ENCODE measurements around the gene XPO5. TPM values are rescaled to one million over a fixed set of nuclear protein-coding genes. Genes with fewer than 3 reads are reported as not detected.

Gene XPO5
- total and polyA plus RNA-seq, 7 donors, result 12.3 to 40.1 (median 19.2) TPM

DNA sequence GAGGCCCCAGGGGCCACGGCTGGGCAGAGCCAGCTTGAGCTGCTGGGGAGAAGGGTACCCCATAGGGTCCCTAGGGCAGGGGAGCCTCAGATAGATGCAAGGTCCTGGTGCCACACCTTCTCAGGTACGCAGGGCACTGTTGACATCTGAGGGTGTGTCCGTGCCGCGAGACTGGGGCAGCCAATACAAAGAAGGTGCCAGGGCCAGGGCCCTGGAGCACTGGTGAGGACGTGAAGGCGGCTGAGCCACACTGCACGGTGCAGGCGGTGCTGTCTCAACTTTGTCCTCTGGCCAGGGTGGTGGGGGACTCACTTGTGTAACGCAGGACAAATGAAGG, 65.0 kb downstream of the XPO5 start:
- Histone ChIP-seq H3K27ac (peak overlapping the region; percentile 30), H3K4me3 (peak overlapping the region; percentile 87), H3K9me3 (no peaks in the 10 kb centered on the region), H3K36me3 (ENCODE audit: insufficient read depth in 1 of 2, low read depth in 1 of 2) (peaks cover 10 to 57% of the 10 kb centered on the region in 2 donors), H3K27me3 (ENCODE audit: insufficient read depth in 3 of 3, low read length in 2 of 3) (peaks cover 0 to 9% (median 0%) of the 10 kb centered on the region in 3 donors), H3K4me1 (peaks cover 25% of the 10 kb centered on the region)
- TF ChIP-seq, protein P1, sequence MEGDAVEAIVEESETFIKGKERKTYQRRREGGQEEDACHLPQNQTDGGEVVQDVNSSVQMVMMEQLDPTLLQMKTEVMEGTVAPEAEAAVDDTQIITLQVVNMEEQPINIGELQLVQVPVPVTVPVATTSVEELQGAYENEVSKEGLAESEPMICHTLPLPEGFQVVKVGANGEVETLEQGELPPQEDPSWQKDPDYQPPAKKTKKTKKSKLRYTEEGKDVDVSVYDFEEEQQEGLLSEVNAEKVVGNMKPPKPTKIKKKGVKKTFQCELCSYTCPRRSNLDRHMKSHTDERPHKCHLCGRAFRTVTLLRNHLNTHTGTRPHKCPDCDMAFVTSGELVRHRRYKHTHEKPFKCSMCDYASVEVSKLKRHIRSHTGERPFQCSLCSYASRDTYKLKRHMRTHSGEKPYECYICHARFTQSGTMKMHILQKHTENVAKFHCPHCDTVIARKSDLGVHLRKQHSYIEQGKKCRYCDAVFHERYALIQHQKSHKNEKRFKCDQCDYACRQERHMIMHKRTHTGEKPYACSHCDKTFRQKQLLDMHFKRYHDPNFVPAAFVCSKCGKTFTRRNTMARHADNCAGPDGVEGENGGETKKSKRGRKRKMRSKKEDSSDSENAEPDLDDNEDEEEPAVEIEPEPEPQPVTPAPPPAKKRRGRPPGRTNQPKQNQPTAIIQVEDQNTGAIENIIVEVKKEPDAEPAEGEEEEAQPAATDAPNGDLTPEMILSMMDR (IDR thresholded peaks at IDR 0.05), result no peak
- ATAC-seq (peak in 2 of 4 donors; percentile 0 to 4), DNase-seq (no peak)
- 62 to 83% (median 72%) methylated on average over 10 of the region's 10 CpGs for WGBS, 3 donors
- intact Hi-C loops (cut with DNase I), result loop anchor here in 1 of 2 donors (10.0 kb wide), 1 partner anchor 616 kb away; a partner anchor contains a TSS

DNA sequence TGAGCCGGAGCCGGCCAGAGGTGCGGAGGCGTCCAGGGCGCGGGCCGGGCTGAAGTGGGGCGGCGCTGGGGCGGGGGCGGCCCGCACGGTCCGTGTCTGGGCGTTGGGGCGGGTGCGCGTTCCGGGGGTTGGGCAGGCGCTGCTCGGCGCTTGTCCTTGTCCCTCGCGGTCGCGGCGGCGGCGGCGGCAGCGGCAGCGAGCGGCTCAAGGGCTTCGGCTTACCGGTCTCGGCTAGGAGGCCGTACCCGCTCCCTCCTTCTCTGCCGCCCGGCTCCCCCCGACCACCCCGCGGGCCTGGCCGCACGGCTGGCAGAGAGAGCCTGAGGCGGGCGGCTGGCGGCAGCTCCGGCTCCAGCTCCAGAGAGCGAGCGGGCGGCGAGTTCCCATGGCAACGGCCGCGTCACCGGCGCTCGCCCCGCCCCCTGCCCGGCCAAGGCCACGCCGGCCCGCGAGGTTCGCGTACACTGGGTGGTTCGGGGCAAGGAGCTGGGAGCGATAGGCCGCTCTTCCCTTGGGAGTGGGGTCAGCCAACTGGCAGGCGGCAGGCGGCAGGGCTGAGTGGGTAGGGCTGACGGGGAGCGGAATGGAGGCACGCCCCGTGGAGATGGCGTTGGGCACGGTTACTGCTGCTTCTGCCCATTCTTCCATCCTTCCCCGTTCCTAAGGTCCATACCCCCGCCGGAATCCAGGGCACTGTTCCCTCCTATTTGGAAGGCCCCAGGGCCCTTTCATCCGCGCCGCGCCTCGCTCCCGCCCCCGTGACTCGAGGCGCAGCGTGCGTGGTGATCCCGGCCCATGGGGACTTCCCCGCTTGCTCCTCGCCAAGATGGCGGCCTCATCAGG, 65.6 kb downstream of the XPO5 start, which contains the start of gene LRRC73:
Gene LRRC73 (minus strand): TSS at position 363 of the 843 bp plus-strand sequence. CDS start 561 bp downstream, outside the sequence.
- Histone ChIP-seq H3K36me3 (ENCODE audit: insufficient read depth in 1 of 2, low read depth in 1 of 2) (peaks cover 10 to 57% of the 10 kb centered on the region in 2 donors), H3K9me3 (no peaks in the 10 kb centered on the region)
- WGBS, 3 donors, result 4 to 5% (median 5%) methylated on average over 61 to 96 of the region's 96 CpGs

DNA sequence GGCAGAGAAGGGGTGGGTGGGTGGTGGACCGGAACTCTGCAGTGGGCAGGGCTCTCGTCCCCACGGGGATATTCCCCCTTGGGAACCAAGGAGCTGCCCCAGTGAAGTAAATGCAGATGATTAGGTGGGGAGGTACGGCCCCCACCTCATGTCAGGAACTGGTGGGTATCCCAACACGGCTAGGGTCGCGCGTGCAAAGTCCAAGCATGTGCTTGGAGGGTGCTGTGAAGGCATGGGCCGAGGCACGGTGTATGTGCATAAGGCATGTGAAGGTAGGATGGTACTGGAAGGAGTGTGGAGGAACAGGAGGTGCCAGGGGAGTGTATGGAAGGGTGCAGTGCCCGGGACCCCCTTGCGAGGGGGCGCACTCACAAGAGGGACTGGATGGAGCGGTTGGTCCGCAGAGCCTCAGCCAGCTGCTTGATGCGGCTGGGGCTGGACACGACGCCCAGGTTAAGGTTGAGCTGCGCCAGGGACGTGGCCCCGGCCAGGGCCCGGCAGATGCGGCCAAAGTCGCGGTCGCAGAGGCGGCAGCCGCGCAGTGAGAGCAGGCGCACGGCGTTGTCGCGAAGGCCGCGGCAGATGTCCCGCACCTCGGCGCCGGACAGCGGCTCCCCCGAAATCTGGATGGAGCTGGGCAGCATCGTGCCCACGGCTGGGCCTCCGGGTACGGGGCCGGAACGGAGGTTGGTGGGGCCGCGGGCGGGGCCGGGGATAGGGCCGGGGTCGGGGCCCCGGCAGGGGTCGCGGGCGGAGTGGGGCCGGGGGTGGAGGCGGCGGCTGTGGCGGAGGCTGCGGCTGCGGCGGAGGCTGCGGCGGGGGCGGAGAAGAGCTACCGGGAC, 66.5 kb downstream of the XPO5 start:
- H3K36me3 ChIP-seq (ENCODE audit: insufficient read depth in 1 of 2, low read depth in 1 of 2), result peaks cover 10 to 57% of the 10 kb centered on the region in 2 donors
- TF ChIP-seq, protein P1 (IDR thresholded peaks at IDR 0.05), result no peak
- H3K4me1 ChIP-seq, result peaks cover 12% of the 10 kb centered on the region
- peak overlapping the region; percentile 87 for H3K4me3 ChIP-seq
- no peak overlapping the region for H3K27ac ChIP-seq
- 7 to 14% (median 8%) methylated on average over 37 to 69 of the region's 69 CpGs for WGBS, 3 donors
- intact Hi-C loops (cut with DNase I), result no loop called here
- H3K9me3 ChIP-seq, result no peaks in the 10 kb centered on the region
- H3K27me3 ChIP-seq (ENCODE audit: insufficient read depth in 3 of 3, low read length in 2 of 3), result peaks cover 0 to 9% (median 0%) of the 10 kb centered on the region in 3 donors
- DNase-seq (peak in 1 of 2 donors; percentile 54), ATAC-seq (no peak)

More for the DNA sequence above, 65.6 kb downstream of the XPO5 start, which contains the start of gene LRRC73:
- Histone ChIP-seq H3K27me3 (ENCODE audit: insufficient read depth in 3 of 3, low read length in 2 of 3) (peaks cover 0 to 9% (median 0%) of the 10 kb centered on the region in 3 donors), H3K27ac (peak within 1 kb of the TSS; percentile 30), H3K4me1 (peaks cover 20% of the 10 kb centered on the region), H3K4me3 (peak within 1 kb of the TSS; percentile 87)
- intact Hi-C loops (cut with DNase I), result loop anchor here in 1 of 2 donors (10.0 kb wide), 1 partner anchor 615 kb away; a partner anchor contains a TSS
- ATAC-seq, result peak; percentile 81 to 90 (median 84)
- TF ChIP-seq, protein P1 (IDR thresholded peaks at IDR 0.05), result no peak
- peak; percentile 90 to 93 for DNase-seq

DNA sequence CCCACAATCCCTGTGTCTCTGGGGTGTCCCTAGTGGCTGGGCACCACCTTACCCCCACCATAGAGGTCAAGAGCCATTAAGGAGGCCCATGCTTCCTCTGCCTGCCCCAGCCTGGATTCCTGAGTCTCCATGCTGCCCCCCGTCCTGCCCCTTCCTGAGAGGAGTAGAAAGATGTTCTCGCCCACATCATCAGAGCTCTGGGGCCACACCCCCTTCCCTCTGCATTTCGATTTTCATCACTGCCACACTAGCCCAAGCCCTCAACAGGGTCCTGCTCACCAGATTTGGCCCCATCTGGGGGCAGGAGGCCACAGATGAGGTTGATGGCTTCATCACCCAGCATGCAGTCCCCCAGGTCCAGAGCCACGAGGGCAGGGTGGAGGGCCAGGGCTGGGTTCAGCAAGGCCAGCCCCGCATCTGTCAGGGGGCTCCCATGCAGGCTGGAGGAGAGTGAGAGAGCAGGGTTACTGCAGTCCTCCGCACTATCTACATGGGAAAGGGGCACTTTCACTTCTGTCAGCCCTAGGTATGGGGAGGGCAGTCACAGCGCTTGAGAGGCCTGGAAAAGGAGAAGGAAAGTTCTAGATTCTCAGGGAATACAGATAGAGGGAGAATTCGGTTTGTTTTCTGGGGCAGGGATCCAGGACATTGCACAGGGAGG, 67.2 kb downstream of the XPO5 start:
- intact Hi-C loops (cut with DNase I), result no loop called here
- DNase-seq (peak in 1 of 2 donors; percentile 40), ATAC-seq (no peak)
- peaks cover 9 to 57% of the 10 kb centered on the region in 2 donors for H3K36me3 ChIP-seq (ENCODE audit: insufficient read depth in 1 of 2, low read depth in 1 of 2)
- H3K9me3 ChIP-seq, result no peaks in the 10 kb centered on the region
- TF ChIP-seq, protein P1 (IDR thresholded peaks at IDR 0.05), result no peak
- no peak overlapping the region for H3K27ac ChIP-seq
- H3K4me1 ChIP-seq, result peaks cover 12% of the 10 kb centered on the region
- 61 to 68% (median 65%) methylated on average over 8 of the region's 8 CpGs for WGBS, 3 donors
- H3K27me3 ChIP-seq (ENCODE audit: insufficient read depth in 3 of 3, low read length in 2 of 3), result peaks cover 0 to 9% (median 0%) of the 10 kb centered on the region in 3 donors
- no peak overlapping the region for H3K4me3 ChIP-seq
